Astrocyte of the cerebellum (primary cell): ENCODE data around the gene EEFSEC.

Experiments used
- DNase-seq: peaks from one replicate; pipeline ENCODE4 v3.0.0-alpha.2; 2011; ENCODE audit warnings: low read depth
- H3K4me3 ChIP-seq: 2 replicates; pipeline ENCODE4 v1.5.1; 2011; ENCODE audit warnings: mild to moderate bottlenecking, low read depth, low read length, moderate library complexity
- CTCF ChIP-seq: IDR thresholded peaks from 2 replicates; pipeline ENCODE4 v1.5.1; 2012; ENCODE audit warnings: low read length, low read depth, moderate library complexity, mild to moderate bottlenecking; ENCODE audit errors: missing control alignments
- in situ Hi-C: cut with HindIII; loops from 2 replicates; pipeline ENCODE4 v1.10.0; 2017; ENCODE audit warnings: low sequenced_read_pairs

Gene EEFSEC

GRCh38 chr3:128254066-128254590 lies 100.8 kb downstream of the EEFSEC start:
- in situ Hi-C loops = no loop called here
- no peak for DNase-seq
- no peak for TF ChIP-seq CTCF
- no peak overlapping the region for H3K4me3 ChIP-seq

- no peak for DNase-seq
- no peak for TF ChIP-seq CTCF
- in situ Hi-C loops = no loop called here
- no peak overlapping the region for H3K4me3 ChIP-seq
These were observed 101.7 kb downstream of the EEFSEC start for GRCh38 chr3:128254967-128255366.

- no peak for TF ChIP-seq CTCF
- DNase-seq = no peak
- in situ Hi-C loops = no loop called here
These were observed 102.8 kb downstream of the EEFSEC start for GRCh38 chr3:128256131-128256530.

GRCh38 chr3:128257632-128258031 lies 104.4 kb downstream of the EEFSEC start:
- no peak for TF ChIP-seq CTCF
- DNase-seq = no peak
- in situ Hi-C loops = no loop called here
- H3K4me3 ChIP-seq = no peak overlapping the region

More at GRCh38 chr3:128256131-128256530, 102.8 kb downstream of the EEFSEC start:
- no peak overlapping the region for H3K4me3 ChIP-seq

- no peak for TF ChIP-seq CTCF
- no peak overlapping the region for H3K4me3 ChIP-seq
- in situ Hi-C loops = no loop called here
- DNase-seq = no peak
These were observed 107.0 kb downstream of the EEFSEC start for GRCh38 chr3:128260275-128260674.

GRCh38 chr3:128262457-128262856 lies 109.2 kb downstream of the EEFSEC start:
- in situ Hi-C loops = no loop called here
- TF ChIP-seq CTCF = no peak
- H3K4me3 ChIP-seq = no peak overlapping the region
- DNase-seq = no peak

GRCh38 chr3:128263118-128263517 lies 109.8 kb downstream of the EEFSEC start:
- no peak for DNase-seq
- no peak overlapping the region for H3K4me3 ChIP-seq
- in situ Hi-C loops = no loop called here
- TF ChIP-seq CTCF = no peak
